22Rv1 (cell line): ENCODE results near the gene ZNF286A.

Source experiments
- ZFX ChIP-seq: fragments of 450-650 bp; IDR thresholded peaks from 2 replicates; pipeline ENCODE4 v1.6.1; 2017; ENCODE audit warnings: antibody characterized with exemption, borderline replicate concordance
- TF ChIP-seq, protein P1 (sequence below): fragments of 450-650 bp; IDR thresholded peaks from 2 replicates; pipeline ENCODE4 v1.5.1; 2017; ENCODE audit warnings: mild to moderate bottlenecking

DNA sequence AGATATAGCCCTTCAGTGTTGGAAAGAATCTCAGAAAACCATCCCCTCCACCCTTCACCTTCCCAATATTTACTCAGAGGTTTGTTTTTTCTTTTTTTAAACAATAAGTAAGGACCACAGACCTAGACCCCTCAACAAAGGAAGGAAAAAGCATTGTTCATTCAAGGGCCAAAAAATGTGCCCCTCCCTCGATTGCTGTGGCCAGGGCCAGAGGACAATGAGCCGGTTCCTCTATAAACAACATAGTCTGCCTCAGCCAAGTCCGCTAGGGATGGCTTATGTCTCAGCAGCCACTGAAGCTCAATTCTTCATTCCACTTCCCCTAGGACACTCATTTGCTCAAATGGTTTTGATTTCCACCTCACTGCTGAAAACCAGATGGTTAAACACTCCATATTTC is 39.5 kb upstream of the ZNF286A start:
- TF ChIP-seq, protein P1, sequence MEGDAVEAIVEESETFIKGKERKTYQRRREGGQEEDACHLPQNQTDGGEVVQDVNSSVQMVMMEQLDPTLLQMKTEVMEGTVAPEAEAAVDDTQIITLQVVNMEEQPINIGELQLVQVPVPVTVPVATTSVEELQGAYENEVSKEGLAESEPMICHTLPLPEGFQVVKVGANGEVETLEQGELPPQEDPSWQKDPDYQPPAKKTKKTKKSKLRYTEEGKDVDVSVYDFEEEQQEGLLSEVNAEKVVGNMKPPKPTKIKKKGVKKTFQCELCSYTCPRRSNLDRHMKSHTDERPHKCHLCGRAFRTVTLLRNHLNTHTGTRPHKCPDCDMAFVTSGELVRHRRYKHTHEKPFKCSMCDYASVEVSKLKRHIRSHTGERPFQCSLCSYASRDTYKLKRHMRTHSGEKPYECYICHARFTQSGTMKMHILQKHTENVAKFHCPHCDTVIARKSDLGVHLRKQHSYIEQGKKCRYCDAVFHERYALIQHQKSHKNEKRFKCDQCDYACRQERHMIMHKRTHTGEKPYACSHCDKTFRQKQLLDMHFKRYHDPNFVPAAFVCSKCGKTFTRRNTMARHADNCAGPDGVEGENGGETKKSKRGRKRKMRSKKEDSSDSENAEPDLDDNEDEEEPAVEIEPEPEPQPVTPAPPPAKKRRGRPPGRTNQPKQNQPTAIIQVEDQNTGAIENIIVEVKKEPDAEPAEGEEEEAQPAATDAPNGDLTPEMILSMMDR = no peak
- TF ChIP-seq ZFX = no peak
